NB4 (cell line): ENCODE results near the gene CBR4.
"Not testable (repeated sequence)": the region's sequence is repeated elsewhere in the genome, so short reads cannot be mapped to it uniquely, and the experiment has no call there.

Experiments
- CTCF ChIP-seq: IDR thresholded peaks from one replicate; pipeline ENCODE4 v1.5.1; 2012; ENCODE audit warnings: low read depth, low read length
- MAX ChIP-seq: IDR thresholded peaks from 2 replicates; pipeline ENCODE4 v1.6.1; 2011; ENCODE audit warnings: low read depth, low read length
- MYC ChIP-seq: IDR thresholded peaks from 2 replicates; pipeline ENCODE4 v1.6.1; 2011; ENCODE audit warnings: low read depth, low read length
- POLR2A ChIP-seq: IDR thresholded peaks from 2 replicates; pipeline ENCODE4 v1.6.1; 2011; ENCODE audit warnings: mild to moderate bottlenecking; ENCODE audit not compliant: insufficient read length; ENCODE audit errors: extremely low read depth

DNA sequence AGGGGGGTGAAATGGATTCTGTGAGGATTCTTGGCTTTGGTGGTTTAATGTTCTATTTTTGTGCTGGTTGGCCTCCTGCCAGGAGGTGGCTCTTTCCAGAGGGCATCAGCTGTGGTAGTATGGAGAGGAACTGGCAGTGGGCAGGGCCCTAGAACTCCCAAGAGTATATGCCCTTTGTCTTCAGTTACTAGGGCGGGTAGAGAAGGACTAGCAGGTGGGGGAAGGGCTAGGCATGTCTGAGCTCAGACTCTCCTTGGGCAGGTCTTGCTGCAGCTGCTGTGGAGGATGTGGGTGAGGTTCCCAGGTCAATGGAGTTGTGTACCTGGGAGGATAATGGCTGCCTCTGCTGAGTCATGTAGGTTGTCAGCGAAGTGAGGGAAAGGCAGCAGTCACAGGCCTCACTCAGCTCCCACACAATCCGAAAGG, 57.2 kb downstream of the CBR4 start:
- TF ChIP-seq POLR2A, MAX, CTCF, MYC: not testable (repeated sequence)
